PFSK-1 (cell line): ENCODE results near the gene BCAP31.

Experiments
- FOXP2 ChIP-seq: optimal IDR thresholded peaks from 2 replicates; pipeline ENCODE3; 2011; ENCODE audit warnings: borderline replicate concordance, control low read depth, inconsistent platforms; ENCODE audit not compliant: insufficient read depth; ENCODE audit errors: extremely low read length, extremely low read depth
- POLR2AphosphoS5 ChIP-seq: IDR thresholded peaks from 2 replicates; pipeline ENCODE4 v1.6.1; 2012; ENCODE audit warnings: low read depth, mild to moderate bottlenecking, control low read depth, low read length, moderate library complexity
- SIN3A ChIP-seq: IDR thresholded peaks from 2 replicates; pipeline ENCODE4 v1.6.1; 2012; ENCODE audit warnings: mild to moderate bottlenecking, low read length, moderate library complexity, borderline replicate concordance; ENCODE audit not compliant: insufficient read depth
- TAF1 ChIP-seq: IDR thresholded peaks from 2 replicates; pipeline ENCODE4 v1.6.1; 2012; ENCODE audit warnings: low read length, control low read depth, borderline replicate concordance; ENCODE audit not compliant: insufficient read depth
- TF ChIP-seq, protein P1 (sequence below), 2 experiments: IDR thresholded peaks; 2 replicates each; pipeline versions ENCODE4 v1.6.1 to v1.8.0; 2011 to 2012; ENCODE audit warnings: low read depth in 2 of 2, low read length in 2 of 2, control low read depth in 1 of 2, inconsistent platforms in 1 of 2, mild to moderate bottlenecking in 1 of 2, moderate library complexity in 1 of 2; ENCODE audit not compliant: insufficient read depth in 1 of 2

The BCAP31 gene

DNA sequence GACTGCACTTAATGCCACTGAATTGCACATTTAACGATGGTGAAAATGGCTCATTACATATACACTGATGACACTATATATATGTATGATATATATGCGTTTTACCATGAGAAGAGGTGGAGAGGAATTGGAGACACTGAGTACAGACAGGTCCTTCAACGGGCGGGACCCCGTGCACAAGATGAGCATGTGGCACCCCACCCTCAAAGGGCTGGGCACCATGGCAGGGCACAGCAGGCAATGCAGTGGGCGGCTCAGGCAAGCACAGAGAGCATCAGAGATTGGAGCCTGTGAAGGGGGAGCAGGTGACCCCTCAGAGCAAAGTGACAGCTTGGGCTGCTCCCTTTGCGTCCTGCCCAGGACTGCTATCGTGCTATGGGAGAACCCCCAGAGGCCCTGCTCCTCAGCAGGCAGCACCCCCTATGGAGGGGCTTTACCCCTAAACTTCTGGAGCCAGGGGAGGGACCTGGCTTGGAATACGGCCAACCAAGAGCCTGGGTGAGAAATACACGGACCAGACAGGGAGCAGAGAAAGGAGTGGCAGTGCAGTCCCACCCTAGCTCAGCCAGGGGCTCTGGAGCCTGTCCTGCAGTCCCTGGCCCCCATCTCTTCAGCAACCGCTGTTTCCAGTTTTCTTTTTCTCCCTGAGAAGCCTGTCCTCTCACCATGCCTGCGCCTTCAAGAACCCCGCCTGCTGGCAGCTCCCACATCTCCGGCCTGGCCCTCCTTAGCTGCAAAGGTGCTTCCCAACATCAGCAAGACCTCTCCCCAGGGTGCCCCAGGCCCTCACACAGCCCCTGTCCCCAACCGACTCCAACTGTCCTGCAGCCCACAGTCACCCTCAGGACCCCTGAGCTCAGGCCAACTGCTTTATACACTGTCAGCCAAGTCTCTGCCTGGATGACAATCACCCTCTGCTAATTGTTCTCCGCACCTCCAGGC is 26.0 kb downstream of the BCAP31 start:
- no peak for TF ChIP-seq SIN3A
- TF ChIP-seq, protein P1, sequence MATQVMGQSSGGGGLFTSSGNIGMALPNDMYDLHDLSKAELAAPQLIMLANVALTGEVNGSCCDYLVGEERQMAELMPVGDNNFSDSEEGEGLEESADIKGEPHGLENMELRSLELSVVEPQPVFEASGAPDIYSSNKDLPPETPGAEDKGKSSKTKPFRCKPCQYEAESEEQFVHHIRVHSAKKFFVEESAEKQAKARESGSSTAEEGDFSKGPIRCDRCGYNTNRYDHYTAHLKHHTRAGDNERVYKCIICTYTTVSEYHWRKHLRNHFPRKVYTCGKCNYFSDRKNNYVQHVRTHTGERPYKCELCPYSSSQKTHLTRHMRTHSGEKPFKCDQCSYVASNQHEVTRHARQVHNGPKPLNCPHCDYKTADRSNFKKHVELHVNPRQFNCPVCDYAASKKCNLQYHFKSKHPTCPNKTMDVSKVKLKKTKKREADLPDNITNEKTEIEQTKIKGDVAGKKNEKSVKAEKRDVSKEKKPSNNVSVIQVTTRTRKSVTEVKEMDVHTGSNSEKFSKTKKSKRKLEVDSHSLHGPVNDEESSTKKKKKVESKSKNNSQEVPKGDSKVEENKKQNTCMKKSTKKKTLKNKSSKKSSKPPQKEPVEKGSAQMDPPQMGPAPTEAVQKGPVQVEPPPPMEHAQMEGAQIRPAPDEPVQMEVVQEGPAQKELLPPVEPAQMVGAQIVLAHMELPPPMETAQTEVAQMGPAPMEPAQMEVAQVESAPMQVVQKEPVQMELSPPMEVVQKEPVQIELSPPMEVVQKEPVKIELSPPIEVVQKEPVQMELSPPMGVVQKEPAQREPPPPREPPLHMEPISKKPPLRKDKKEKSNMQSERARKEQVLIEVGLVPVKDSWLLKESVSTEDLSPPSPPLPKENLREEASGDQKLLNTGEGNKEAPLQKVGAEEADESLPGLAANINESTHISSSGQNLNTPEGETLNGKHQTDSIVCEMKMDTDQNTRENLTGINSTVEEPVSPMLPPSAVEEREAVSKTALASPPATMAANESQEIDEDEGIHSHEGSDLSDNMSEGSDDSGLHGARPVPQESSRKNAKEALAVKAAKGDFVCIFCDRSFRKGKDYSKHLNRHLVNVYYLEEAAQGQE (IDR thresholded peaks at IDR 0.05; ENCODE audit: insufficient read depth in 1 of 2, low read depth in 2 of 2, low read length in 2 of 2): no peak
- TF ChIP-seq POLR2AphosphoS5: no peak
- no peak for TF ChIP-seq FOXP2
- TF ChIP-seq TAF1: no peak

DNA sequence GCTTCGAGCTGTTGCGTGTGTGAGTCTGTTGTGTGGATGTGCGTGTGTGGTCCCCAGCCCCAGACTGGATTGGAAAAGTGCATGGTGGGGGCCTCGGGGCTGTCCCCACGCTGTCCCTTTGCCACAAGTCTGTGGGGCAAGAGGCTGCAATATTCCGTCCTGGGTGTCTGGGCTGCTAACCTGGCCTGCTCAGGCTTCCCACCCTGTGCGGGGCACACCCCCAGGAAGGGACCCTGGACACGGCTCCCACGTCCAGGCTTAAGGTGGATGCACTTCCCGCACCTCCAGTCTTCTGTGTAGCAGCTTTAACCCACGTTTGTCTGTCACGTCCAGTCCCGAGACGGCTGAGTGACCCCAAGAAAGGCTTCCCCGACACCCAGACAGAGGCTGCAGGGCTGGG is 28.1 kb downstream of the BCAP31 start:
- TF ChIP-seq TAF1 (no peak), POLR2AphosphoS5 (no peak), SIN3A (no peak), FOXP2 (no peak)
- TF ChIP-seq, protein P1 (IDR thresholded peaks at IDR 0.05; ENCODE audit: insufficient read depth in 1 of 2, low read depth in 2 of 2, low read length in 2 of 2): no peak

DNA sequence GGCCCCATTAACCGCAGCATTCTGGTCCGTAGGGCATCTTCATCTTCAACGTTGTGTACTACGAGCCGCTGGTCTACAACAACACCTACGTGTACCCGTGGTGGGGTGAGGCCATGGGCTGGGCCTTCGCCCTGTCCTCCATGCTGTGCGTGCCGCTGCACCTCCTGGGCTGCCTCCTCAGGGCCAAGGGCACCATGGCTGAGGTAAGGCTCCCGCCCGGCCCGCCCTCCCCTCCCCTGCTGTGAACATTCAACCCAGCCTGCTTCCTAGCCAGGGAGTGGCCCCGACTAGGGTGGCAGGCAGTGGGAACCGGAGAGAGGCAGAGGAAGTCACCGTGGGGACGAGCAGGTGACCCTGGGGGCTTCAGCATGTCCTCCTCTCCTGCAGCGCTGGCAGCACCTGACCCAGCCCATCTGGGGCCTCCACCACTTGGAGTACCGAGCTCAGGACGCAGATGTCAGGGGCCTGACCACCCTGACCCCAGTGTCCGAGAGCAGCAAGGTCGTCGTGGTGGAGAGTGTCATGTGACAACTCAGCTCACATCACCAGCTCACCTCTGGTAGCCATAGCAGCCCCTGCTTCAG is 29.4 kb downstream of the BCAP31 start:
- TF ChIP-seq SIN3A (no peak), TAF1 (no peak), POLR2AphosphoS5 (no peak)
- TF ChIP-seq, protein P1 (IDR thresholded peaks at IDR 0.05; ENCODE audit: insufficient read depth in 1 of 2, low read depth in 2 of 2, low read length in 2 of 2): no peak

DNA sequence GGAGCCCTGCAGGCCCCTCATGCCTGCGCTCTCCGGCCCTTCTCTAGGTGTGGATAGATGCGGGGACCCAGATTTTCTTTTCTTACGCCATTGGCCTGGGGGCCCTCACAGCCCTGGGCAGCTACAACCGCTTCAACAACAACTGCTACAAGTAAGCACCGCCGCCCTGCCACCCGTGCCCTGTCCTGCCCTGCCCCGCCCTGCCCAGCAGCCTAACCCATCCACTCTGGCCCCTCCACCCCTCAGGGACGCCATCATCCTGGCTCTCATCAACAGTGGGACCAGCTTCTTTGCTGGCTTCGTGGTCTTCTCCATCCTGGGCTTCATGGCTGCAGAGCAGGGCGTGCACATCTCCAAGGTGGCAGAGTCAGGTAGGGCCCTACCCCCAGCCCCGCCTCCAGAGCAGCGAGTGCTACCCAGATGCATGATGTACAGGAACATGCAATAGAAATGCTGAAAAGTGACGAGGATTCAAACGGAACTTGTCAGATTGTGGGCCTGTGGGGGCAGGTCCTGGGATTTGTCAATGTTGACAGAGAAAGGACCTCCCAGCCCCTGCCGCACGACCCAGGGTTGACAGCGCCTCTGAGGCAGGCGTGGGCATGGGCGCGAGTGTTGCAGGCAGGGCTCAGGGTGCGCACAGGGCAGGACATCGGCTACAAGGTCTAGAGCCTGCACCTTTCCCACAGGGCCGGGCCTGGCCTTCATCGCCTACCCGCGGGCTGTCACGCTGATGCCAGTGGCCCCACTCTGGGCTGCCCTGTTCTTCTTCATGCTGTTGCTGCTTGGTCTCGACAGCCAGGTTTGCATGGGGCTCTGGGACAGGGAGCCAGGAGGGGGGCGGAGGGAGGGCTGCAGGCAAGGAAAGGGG is 30.7 kb downstream of the BCAP31 start:
- no peak for TF ChIP-seq POLR2AphosphoS5
- no peak for TF ChIP-seq TAF1
- no peak for TF ChIP-seq FOXP2
- TF ChIP-seq SIN3A: no peak
- TF ChIP-seq, protein P1 (IDR thresholded peaks at IDR 0.05; ENCODE audit: insufficient read depth in 1 of 2, low read depth in 2 of 2, low read length in 2 of 2): no peak
